Upper lobe of left lung (tissue), 4 donors: ENCODE measurements around the gene CLDN12.

Experiments used
- CTCF ChIP-seq, 6 experiments: fragments of 450-650 bp in 4 of 6; fragments of 200-600 bp in 2 of 6; sonication (generic) in 2 of 6; IDR thresholded peaks; one replicate each; pipeline ENCODE4 v1.5.1; 2016 to 2019; ENCODE audit warnings: antibody characterized with exemption in 6 of 6
- POLR2A ChIP-seq, 4 donors: fragments of 450-650 bp; IDR thresholded peaks; one replicate each; pipeline ENCODE4 v1.5.1; 2016 to 2017; ENCODE audit warnings: antibody characterized with exemption in 4 of 4, mild to moderate bottlenecking in 2 of 4

DNA sequence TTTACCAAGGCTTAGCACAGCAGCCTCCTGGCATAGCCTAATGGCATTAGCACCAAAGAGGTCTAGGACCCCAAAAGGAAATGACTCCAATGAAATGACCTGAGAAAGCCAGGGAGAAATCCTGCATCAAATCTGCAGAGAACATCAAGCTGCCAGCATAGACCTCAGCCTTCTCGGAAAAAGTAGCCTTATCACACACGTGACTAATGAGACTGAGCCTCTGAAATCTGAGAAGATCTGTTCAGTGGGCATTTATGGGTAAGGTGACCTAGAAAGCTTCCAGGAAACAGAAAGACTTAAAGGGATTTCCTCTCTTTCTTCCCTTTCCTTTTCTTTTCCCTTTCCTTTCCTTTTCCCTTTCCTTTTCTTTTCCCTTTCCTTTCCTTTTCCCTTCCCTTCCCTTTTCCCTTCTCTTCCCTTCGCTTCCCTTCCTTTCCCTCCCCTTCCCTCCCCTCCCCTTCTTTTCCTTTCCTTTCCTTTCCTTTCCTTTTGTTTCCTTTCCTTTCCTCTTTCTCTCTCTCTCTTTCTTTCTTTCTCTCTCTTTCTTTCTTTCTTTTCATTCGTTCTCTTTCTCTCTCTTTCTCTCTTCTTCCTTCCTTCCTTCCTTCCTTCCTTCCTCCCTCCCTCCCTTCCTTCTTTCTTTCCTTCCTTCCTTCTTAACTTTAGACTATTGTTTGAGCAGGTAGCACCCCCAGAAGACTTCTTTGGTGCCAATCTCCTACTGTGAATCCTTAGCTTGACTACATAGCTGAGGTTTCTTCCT lies 43.1 kb downstream of the CLDN12 start:
- TF ChIP-seq CTCF (IDR thresholded peaks at IDR 0.05): no peak
- TF ChIP-seq POLR2A (IDR thresholded peaks at IDR 0.05): no peak
